ENCODE results near the gene GPATCH3.

GPATCH3 gene

DNA sequence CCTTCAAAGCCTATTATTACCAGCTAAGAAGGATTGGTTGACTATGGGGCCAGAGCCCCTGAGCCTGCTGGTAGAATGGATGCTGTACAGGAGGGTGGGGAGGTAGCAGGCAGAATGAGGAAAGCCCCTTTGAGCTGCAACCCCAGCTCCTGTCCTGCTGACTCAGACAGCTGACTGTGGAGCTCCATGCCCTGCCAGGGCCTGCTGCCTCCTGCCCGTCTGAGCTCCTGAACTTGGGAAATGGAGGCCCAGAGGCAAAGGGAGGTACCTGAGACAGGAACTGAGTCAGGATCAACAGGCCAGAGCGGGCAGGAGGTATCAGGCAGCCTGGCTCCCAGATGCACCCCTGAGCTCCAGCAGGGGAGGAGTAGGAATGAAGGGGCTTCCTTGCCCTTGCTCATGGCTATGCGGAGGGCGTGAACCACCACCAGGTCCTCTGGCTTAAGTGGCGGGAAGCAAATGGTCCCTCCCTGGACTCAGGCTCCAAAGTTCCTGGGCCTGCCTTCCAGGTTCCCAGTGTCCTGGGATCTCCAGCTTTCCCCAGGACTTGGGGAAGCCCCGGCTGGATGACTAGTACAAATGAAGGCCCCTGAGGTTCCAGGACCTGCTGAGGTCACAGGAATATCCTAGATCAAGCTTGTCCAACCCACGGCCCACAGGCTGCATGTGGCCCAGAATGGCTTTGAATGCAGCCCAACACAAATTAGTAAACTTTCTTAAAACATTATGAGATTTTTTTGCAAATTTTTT, 41.2 kb downstream of the GPATCH3 start:
- Histone ChIP-seq H3K4me3 (replicated peaks; ENCODE audit: low read depth, low read length) (no peak overlapping the region), H3K36me3 (ENCODE audit: control insufficient read depth, insufficient read depth, low read length) (peaks cover 19% of the 10 kb centered on the region), H3K27me3 (replicated peaks; ENCODE audit: control insufficient read depth, insufficient read depth, low read length) (no peaks in the 10 kb centered on the region)
- TF ChIP-seq, protein P1, sequence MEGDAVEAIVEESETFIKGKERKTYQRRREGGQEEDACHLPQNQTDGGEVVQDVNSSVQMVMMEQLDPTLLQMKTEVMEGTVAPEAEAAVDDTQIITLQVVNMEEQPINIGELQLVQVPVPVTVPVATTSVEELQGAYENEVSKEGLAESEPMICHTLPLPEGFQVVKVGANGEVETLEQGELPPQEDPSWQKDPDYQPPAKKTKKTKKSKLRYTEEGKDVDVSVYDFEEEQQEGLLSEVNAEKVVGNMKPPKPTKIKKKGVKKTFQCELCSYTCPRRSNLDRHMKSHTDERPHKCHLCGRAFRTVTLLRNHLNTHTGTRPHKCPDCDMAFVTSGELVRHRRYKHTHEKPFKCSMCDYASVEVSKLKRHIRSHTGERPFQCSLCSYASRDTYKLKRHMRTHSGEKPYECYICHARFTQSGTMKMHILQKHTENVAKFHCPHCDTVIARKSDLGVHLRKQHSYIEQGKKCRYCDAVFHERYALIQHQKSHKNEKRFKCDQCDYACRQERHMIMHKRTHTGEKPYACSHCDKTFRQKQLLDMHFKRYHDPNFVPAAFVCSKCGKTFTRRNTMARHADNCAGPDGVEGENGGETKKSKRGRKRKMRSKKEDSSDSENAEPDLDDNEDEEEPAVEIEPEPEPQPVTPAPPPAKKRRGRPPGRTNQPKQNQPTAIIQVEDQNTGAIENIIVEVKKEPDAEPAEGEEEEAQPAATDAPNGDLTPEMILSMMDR (IDR thresholded peaks at IDR 0.05; ENCODE audit: insufficient read depth, low read length, poor library complexity, severe bottlenecking) = no peak
- no peak for DNase-seq (ENCODE audit: extremely low read depth, insufficient read length)

DNA sequence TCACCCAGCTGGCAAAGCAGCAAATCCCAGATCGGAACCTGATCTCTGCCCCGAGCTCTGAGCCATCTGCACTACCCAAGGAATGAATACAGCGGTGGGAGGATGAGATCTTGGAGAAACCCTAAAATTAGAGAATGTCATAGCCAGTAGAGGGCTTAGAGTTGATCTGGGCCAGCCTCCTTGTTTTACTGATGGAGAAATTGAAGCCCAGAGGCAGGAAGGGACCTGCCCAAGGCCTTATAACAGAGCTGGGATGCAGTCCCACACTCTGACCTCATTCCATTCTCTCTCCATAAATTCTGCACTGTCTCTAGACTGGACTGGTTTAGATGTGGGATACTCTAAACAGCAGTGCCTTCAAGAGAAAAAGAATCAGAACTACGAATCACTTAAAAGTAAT, 42.1 kb downstream of the GPATCH3 start:
- DNase-seq (ENCODE audit: extremely low read depth, insufficient read length) = no peak
- TF ChIP-seq, protein P1 (IDR thresholded peaks at IDR 0.05; ENCODE audit: insufficient read depth, low read length, poor library complexity, severe bottlenecking) = no peak
- no peak overlapping the region for H3K4me3 ChIP-seq (replicated peaks; ENCODE audit: low read depth, low read length)

DNA sequence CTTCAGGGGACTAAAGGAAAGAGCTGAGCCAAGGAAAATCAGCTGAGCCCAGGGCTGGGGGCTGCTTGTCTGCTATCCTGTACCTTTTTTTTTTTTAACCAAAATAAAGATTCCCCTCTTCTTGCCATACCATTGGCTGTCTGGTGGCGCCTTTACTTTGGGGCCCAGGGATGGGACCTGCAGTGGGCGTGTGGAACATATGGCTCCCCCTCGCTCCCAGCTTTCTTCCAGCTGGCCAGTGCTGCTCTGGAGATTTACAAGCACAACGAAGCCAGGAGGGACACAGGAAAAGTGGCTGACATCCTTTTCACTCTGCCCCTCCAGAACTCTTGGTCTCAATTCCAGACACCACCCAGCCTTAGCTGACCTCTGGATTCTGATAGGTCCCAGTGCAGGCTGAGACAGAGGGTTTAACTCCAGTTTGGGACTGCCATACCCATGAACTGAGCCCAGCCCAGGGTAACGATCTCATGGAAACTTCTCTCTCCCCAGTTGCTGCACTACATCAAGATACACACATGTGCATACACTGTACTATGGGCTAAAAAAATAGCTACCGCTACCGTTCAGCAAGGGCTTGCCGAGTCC, 42.7 kb downstream of the GPATCH3 start:
- H3K27me3 ChIP-seq (replicated peaks; ENCODE audit: control insufficient read depth, insufficient read depth, low read length) = no peaks in the 10 kb centered on the region
- H3K36me3 ChIP-seq (ENCODE audit: control insufficient read depth, insufficient read depth, low read length) = peaks cover 31% of the 10 kb centered on the region
- TF ChIP-seq, protein P1 (IDR thresholded peaks at IDR 0.05; ENCODE audit: insufficient read depth, low read length, poor library complexity, severe bottlenecking) = no peak
- no peak overlapping the region for H3K4me3 ChIP-seq (replicated peaks; ENCODE audit: low read depth, low read length)
- DNase-seq (ENCODE audit: extremely low read depth, insufficient read length) = no peak

More for the DNA sequence above, 42.1 kb downstream of the GPATCH3 start:
- Histone ChIP-seq H3K27me3 (replicated peaks; ENCODE audit: control insufficient read depth, insufficient read depth, low read length) (no peaks in the 10 kb centered on the region), H3K36me3 (ENCODE audit: control insufficient read depth, insufficient read depth, low read length) (peaks cover 27% of the 10 kb centered on the region)

DNA sequence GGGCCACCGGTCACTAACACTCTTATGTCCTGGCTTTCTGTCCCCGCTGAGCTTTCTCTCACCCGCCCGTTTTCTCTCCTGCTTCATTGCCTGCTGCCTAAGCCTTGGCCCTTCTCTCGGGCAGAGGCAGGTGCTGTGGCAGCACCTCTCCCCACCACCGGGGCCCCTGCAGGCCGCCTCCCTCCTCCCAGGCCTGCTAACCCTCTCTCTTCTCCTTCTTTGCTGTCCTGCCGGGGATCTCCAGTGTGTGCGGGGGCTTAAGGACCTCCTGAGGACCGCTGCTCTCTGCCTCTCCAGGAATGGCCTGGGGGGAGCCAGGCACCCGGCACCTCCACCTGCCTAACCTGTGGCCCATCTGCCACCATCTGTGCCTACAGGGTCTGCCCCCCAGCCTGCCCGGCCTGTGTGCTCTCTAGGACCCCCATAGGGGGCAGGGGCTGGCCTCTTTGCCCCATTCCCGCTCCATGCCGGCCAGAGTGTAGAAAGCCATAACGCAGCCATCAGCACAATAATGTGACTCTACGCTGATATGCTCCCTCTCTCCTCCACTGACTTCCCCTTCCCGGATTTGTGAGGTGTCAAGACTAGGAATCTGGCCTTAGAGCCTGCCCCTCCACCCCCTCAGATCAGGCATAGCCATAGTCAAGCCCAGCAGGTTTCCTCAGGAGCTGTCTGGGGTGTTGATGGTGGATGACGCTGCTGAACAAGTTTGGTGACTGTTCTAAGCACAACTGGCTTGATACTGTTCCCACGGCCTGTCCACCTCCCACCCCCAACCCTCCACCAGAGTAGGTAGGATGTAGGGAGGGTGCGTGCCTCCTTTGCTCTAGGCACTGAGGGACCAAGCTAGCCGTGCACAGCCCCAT, 43.4 kb downstream of the GPATCH3 start:
- H3K27me3 ChIP-seq (replicated peaks; ENCODE audit: control insufficient read depth, insufficient read depth, low read length) = no peaks in the 10 kb centered on the region
- H3K4me3 ChIP-seq (replicated peaks; ENCODE audit: low read depth, low read length) = no peak overlapping the region
- TF ChIP-seq, protein P1 (IDR thresholded peaks at IDR 0.05; ENCODE audit: insufficient read depth, low read length, poor library complexity, severe bottlenecking) = no peak
- H3K36me3 ChIP-seq (ENCODE audit: control insufficient read depth, insufficient read depth, low read length) = peaks cover 34% of the 10 kb centered on the region
- no peak for DNase-seq (ENCODE audit: extremely low read depth, insufficient read length)

DNA sequence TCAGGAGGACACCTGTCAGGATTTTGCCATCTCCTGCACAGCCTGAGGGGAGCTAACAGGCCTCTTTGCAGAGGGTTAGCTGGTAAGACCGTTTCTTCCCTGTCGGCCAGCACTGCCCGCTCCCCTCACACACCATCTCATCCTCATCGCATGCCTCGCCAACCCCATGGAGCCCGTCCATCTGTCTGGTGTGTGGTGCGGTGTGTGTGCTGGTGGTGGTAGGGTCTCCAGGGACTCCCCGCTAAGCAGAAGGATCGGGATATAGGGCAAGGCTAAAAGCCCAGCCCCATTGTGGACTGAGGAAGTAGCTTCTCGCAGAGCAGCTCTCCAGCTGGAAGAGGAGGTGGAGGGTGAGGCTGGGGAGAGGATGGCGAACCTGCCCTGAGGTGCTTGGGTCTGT, 44.1 kb downstream of the GPATCH3 start:
- Histone ChIP-seq H3K27me3 (replicated peaks; ENCODE audit: control insufficient read depth, insufficient read depth, low read length) (no peaks in the 10 kb centered on the region), H3K36me3 (ENCODE audit: control insufficient read depth, insufficient read depth, low read length) (peaks cover 41% of the 10 kb centered on the region), H3K4me3 (replicated peaks; ENCODE audit: low read depth, low read length) (no peak overlapping the region)
- DNase-seq (ENCODE audit: extremely low read depth, insufficient read length) = no peak
- TF ChIP-seq, protein P1 (IDR thresholded peaks at IDR 0.05; ENCODE audit: insufficient read depth, low read length, poor library complexity, severe bottlenecking) = no peak

Data from GM06990 (cell line).